C4-2B (cell line): ENCODE data around the gene BORCS5.

Source experiments
- H3K27ac ChIP-seq: fragments of 450-650 bp; 2 replicates; pipeline ENCODE4 v1.5.1; 2017
- ZFX ChIP-seq: fragments of 450-650 bp; IDR thresholded peaks from 2 replicates; pipeline ENCODE4 v1.6.1; 2017
- TF ChIP-seq, protein P1 (sequence below): fragments of 450-650 bp; conservative IDR thresholded peaks from 2 replicates; pipeline ENCODE4 v1.5.1; 2017; ENCODE audit warnings: mild to moderate bottlenecking

The BORCS5 gene

DNA sequence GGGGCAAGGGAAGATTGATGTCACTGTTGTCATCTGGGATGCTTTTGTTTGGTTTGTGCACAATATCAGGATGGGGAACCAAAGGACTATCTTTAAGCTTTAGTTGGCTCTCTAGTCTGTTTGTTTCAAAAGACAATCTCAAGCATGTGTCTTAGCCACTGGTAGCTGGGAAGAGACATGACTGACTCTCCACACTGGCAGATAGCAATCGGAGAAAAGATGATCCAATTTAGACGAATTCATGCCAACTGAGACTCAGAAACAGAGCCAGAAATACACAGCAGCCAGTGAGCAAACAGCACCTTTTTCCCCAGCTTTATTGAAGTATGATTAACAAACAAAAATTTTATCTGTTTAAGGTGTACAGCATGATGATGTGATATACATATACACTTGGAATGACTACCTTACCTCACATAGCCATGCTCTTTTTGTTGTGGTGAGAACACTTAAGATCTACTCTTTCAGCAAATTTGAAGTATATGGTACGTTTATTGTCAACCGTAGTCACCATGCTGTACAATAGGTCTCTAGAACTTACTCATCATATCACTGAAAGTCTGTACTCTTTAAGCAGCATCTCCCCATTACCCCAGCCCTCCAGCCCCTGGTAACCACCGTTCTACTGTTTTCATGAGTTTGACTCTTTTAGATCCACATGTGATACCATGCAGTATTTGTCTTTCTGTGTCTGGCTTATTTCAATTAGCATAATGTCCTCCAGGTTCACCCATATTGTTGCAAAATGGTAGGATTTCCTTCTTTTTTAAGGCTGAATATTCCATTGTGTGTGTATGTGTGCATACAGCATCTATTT, 155.2 kb downstream of the BORCS5 start:
- no peak for TF ChIP-seq ZFX
- TF ChIP-seq, protein P1, sequence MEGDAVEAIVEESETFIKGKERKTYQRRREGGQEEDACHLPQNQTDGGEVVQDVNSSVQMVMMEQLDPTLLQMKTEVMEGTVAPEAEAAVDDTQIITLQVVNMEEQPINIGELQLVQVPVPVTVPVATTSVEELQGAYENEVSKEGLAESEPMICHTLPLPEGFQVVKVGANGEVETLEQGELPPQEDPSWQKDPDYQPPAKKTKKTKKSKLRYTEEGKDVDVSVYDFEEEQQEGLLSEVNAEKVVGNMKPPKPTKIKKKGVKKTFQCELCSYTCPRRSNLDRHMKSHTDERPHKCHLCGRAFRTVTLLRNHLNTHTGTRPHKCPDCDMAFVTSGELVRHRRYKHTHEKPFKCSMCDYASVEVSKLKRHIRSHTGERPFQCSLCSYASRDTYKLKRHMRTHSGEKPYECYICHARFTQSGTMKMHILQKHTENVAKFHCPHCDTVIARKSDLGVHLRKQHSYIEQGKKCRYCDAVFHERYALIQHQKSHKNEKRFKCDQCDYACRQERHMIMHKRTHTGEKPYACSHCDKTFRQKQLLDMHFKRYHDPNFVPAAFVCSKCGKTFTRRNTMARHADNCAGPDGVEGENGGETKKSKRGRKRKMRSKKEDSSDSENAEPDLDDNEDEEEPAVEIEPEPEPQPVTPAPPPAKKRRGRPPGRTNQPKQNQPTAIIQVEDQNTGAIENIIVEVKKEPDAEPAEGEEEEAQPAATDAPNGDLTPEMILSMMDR, result no peak
- no peak overlapping the region for H3K27ac ChIP-seq

DNA sequence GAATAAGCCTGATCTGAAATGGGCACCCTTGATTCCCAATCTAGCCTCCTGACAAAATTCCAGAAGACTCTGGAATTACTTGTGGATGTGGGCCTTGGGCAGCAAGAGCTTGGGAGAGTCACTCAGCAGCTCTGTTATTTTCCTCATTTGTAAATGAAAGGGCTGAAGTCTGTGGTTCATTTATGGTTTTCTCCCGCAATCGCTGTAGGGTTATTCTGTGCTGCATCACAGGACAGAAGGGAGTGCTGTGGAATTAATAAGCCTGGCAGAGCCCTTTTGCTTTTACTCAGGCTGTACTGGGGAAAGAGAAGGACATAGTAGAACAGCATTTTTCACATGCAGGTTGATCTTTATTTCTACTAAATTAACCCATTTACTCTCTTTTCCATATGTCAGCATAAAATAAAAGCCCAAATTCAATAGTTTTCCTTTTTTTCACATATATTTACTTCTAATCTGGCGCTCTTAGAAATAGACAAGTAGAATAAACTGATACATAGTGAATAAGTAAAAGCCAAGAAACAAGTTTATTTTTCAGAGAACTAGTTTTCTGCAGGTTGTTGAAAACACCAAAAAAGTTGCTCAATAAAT, 156.6 kb downstream of the BORCS5 start:
- TF ChIP-seq, protein P1, result no peak
- TF ChIP-seq ZFX, result no peak
- no peak overlapping the region for H3K27ac ChIP-seq

DNA sequence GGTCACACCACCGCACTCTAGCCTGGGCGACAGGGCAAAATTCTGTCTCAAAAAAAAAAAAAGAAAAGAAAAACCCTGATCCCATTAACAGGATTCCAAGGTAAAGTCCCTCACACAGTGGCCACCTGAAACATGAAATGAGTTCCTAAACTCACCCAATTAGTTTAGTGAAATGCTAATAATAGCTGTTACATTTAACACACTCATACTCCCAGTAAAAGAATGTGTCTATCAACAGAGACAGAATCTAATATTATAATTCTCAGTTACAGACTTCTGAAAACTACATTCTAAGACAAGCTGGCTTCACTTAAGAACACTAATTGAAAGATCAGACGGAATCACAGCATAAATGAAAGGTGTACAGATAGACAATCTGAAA, 161.6 kb downstream of the BORCS5 start:
- no peak overlapping the region for H3K27ac ChIP-seq
- TF ChIP-seq, protein P1, result no peak

DNA sequence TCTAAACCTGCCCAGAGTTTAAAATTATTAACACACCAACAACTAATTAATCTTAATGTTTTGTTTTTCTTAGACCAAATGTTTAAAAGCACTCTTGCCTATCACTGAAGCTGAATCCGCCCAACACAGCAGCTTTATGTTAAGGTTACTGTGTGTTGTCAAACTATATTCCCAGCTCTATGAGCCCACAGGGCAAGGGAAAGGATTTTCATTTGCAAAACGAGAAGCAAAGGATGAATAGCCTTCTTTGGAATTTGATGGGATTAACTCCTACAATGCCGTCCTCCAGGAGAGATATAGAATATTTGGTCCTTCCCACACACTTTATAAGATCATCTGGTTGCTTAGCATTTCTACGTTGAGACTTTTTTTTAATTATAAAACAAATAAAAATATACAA, 162.0 kb downstream of the BORCS5 start:
- no peak overlapping the region for H3K27ac ChIP-seq
- TF ChIP-seq ZFX, result no peak
- TF ChIP-seq, protein P1, result no peak
